ENCODE data around the gene MTMR10. TPM values are rescaled to one million over a fixed set of nuclear protein-coding genes. Genes with fewer than 3 reads are reported as not detected.

The MTMR10 gene
- polyA plus RNA-seq, 2 of the 4 experiments (the other 2 are of a cell fraction): 11.9 to 23.1 TPM

DNA sequence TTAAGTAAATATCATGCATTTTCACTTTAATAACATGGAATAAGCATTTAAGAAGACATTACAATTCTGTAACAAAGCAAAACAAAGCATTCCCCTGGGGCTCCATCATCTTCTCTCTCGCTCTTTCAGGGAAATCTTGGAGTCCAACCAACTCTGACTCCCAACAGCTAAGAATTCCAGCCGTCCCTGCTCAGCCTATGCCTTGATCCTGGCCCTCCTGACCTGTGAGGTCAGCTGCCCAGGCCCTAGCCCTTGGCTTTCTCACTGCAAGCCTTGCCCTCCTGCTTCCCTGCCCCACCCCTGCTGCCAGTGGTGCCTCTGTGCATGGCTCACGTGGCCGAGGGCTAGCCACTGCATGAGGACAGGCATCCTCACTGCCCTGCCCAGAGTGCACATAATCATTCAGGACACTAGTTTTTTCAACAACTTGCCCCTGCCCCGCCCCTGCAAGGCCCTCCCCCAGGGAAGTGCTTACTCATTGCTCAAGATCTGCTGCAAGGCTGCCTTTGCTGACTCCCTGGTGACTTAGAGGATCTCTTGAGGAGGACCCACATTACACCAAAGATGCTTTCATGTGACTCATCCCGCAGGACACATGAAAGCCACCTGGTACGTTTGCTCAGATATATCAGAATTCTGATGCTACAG, 37.6 kb downstream of the MTMR10 start (continued):
- TF ChIP-seq SMC3 (IDR thresholded peaks at IDR 0.05) (no peak), FOSL2 (IDR thresholded peaks at IDR 0.05) (peak; percentile 70), FOSL2 (CRISPR knock-in tag; IDR thresholded peaks at IDR 0.05) (peak; percentile 79), EP300 (IDR thresholded peaks at IDR 0.05) (peak in 1 of 2 experiments; percentile 30; a peak in 1 of 5 replicates), JUN (IDR thresholded peaks at IDR 0.05) (peak in 1 of 2 experiments; percentile 70; a peak in 3 of 5 replicates)
- TF ChIP-seq, protein P1, sequence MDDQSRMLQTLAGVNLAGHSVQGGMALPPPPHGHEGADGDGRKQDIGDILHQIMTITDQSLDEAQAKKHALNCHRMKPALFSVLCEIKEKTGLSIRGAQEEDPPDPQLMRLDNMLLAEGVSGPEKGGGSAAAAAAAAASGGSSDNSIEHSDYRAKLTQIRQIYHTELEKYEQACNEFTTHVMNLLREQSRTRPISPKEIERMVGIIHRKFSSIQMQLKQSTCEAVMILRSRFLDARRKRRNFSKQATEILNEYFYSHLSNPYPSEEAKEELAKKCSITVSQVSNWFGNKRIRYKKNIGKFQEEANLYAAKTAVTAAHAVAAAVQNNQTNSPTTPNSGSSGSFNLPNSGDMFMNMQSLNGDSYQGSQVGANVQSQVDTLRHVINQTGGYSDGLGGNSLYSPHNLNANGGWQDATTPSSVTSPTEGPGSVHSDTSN (IDR thresholded peaks at IDR 0.05): no peak; the same call in 1 of the 2 replicates
- TF ChIP-seq, protein P2, sequence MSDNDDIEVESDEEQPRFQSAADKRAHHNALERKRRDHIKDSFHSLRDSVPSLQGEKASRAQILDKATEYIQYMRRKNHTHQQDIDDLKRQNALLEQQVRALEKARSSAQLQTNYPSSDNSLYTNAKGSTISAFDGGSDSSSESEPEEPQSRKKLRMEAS (IDR thresholded peaks at IDR 0.05): peak; percentile 89

DNA sequence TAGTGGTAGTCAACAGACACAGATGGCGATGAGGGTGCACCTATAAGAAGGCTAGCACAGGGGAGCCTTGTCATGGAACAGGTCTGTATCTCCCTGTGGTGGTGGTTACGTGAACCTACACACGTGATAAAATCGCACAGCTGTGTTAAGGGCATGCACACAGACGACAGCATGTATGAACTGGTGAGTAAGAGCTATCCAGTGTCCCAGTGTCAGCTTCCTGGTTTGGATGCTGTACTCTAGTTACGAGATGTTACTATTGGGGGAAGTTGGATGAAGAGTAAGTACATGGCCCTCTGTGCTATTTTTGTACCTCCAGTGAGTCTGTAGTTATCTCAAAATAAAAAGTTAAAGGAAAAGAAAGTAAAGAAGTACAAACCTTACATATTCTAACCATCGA, 38.2 kb downstream of the MTMR10 start:
- H3K4me2 ChIP-seq: peak overlapping the region; percentile 60
- 96% methylated on average over 7 of the region's 7 CpGs for WGBS (ENCODE audit: missing lambda C conversion rate)
- peak overlapping the region; percentile 72 to 82 for H3K27ac ChIP-seq
- FAIRE-seq (no peak), DNase-seq (ENCODE audit: low read depth in 1 of 2, low spot score in 1 of 2) (no peak), ATAC-seq (no peak)
- ChIA-PET POLR2A (interaction anchor here (0.8 kb wide), 1 partner anchor 38 kb away, joined by 3 read pairs; no protein-coding TSS in a partner anchor), CTCF (interaction anchor here (0.7 to 1.9 kb wide), 2 partner anchors 9 to 176 kb away, joined by 3 to 9 read pairs; no protein-coding TSS in a partner anchor)
- H3K9me3 ChIP-seq: peaks cover 6% of the 10 kb centered on the region; the same call in 1 of the 3 replicates
- H3K4me3 ChIP-seq: no peak overlapping the region
- H3K4me1 ChIP-seq: peaks cover 38% of the 10 kb centered on the region
- TF ChIP-seq NFE2L2 (conservative IDR thresholded peaks at IDR 0.05; ENCODE audit: low read length) (no peak), ZSCAN20 (CRISPR knock-in tag; IDR thresholded peaks at IDR 0.05) (no peak)

DNA sequence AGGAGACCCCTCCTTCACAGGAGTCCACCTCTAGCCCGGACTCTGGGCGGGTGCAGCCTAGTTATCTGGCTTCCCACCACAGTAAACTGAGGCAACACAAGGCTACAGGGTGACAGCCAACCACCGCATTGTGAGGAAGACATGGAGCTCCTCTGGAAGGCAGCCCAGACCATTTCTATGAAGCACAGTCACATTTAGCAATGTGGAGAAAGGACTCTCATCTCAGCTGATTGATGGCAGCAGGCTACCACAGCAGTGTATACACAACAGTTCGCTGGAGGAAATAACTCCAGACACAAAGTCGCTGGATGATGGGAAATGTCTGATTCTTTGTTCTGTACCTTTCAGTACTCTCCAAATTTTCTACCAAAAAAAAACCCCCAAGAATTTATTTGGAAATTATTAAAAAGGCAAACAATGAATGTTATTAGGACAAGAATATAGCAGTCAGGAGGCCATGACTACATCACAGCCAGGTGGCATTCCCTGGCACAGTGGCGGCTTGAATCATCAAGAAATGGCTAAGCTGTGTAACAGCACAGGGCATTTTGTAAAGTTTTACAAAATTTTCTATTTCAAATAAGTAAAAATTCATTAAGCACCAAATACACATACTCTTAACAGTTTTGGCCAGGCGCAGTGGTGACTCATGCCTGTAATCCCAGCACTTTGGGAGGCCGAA, 47.6 kb downstream of the MTMR10 start:
- no peak for DNase-seq (ENCODE audit: low read depth in 1 of 2, low spot score in 1 of 2)
- FAIRE-seq: no peak
- 89% methylated on average over 8 of the region's 8 CpGs for WGBS (ENCODE audit: missing lambda C conversion rate)
- H3K27ac ChIP-seq: no peak overlapping the region
- ATAC-seq: no peak
- CTCF ChIA-PET: interaction anchor here (1.7 to 2.6 kb wide), 2 partner anchors 47 to 185 kb away, joined by 6 to 9 read pairs; partner anchors contain the start of gene MTMR10
- no peak overlapping the region for H3K4me3 ChIP-seq
- POLR2A ChIA-PET: no interaction called here
- no peaks in the 10 kb centered on the region; the same call in 2 of the 3 replicates for H3K9me3 ChIP-seq
- TF ChIP-seq HDAC2 (IDR thresholded peaks at IDR 0.05): no peak
- no peak for TF ChIP-seq EHF (CRISPR knock-in tag; IDR thresholded peaks at IDR 0.05)
- no peak for TF ChIP-seq JUNB (IDR thresholded peaks at IDR 0.05)
- TF ChIP-seq EP300 (IDR thresholded peaks at IDR 0.05): no peak
- no peak for TF ChIP-seq CEBPB (IDR thresholded peaks at IDR 0.05)
- TF ChIP-seq HOXB5 (CRISPR knock-in tag; IDR thresholded peaks at IDR 0.05): no peak
- TF ChIP-seq, protein P3, sequence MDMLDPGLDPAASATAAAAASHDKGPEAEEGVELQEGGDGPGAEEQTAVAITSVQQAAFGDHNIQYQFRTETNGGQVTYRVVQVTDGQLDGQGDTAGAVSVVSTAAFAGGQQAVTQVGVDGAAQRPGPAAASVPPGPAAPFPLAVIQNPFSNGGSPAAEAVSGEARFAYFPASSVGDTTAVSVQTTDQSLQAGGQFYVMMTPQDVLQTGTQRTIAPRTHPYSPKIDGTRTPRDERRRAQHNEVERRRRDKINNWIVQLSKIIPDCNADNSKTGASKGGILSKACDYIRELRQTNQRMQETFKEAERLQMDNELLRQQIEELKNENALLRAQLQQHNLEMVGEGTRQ (IDR thresholded peaks at IDR 0.05): no peak
- TF ChIP-seq, protein P2 (IDR thresholded peaks at IDR 0.05): no peak
- no peak for TF ChIP-seq MAFK (IDR thresholded peaks at IDR 0.05; ENCODE audit: partially characterized antibody)
- H3K4me1 ChIP-seq: peaks cover 13% of the 10 kb centered on the region
- no peak overlapping the region for H3K4me2 ChIP-seq

DNA sequence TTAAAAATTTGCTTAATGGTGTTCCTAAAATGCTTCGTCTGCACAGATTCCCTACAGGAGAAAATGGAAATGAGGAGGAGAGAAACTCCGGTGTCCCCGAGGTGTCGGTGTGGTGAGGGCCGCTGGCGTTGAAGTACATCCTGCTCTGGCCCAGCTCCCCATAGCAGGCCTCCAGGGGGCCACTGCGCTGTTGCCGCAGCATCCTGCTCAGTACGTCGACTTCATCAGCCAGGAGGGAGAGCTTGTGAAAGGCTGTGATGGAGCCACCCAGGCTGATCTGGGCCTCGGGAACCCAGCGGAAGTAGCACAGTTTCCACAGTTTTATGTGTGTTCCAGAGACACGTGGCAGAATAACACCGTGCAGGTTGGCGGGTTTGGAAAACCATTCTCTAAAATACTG, 49.9 kb downstream of the MTMR10 start:
- ATAC-seq: peak in 1 of 2 experiments; percentile 45; a peak in 3 of 6 replicates

More for the DNA sequence above, 49.9 kb downstream of the MTMR10 start:
- ChIA-PET CTCF (interaction anchor here (0.6 to 1.4 kb wide), 4 partner anchors 11 to 176 kb away, joined by 3 to 5 read pairs (median 4); no protein-coding TSS in a partner anchor), POLR2A (no interaction called here)
- Histone ChIP-seq H3K9me3 (no peaks in the 10 kb centered on the region), H3K4me1 (peaks cover 13% of the 10 kb centered on the region), H3K4me3 (no peak overlapping the region), H3K27ac (no peak overlapping the region), H3K4me2 (no peak overlapping the region)
- WGBS (ENCODE audit: missing lambda C conversion rate): 87% methylated on average over 15 of the region's 15 CpGs
- TF ChIP-seq PHF8 (IDR thresholded peaks at IDR 0.05; ENCODE audit: borderline replicate concordance, low read depth) (no peak), TP53 (CRISPR knock-in tag; IDR thresholded peaks at IDR 0.05) (no peak), NFE2L2 (conservative IDR thresholded peaks at IDR 0.05; ENCODE audit: low read length) (no peak), CBX8 (IDR thresholded peaks at IDR 0.05) (no peak), FOSL2 (IDR thresholded peaks at IDR 0.05) (no peak), FOSL2 (CRISPR knock-in tag; IDR thresholded peaks at IDR 0.05) (no peak)
- FAIRE-seq (no peak), DNase-seq (ENCODE audit: low read depth in 1 of 2, low spot score in 1 of 2) (no peak)

Data from A549 (cell line).